ENCODE measurements around the gene SYT12.

- TF ChIP-seq CTCF (IDR thresholded peaks at IDR 0.05 in 4 of 5, conservative IDR thresholded peaks at IDR 0.05 in 1 of 5) (no peak), POLR2A (IDR thresholded peaks at IDR 0.05) (no peak)
Observed at GRCh38 chr11:66975405-66976027, 47.4 kb upstream of the SYT12 start.
